ENCODE measurements around the gene FMO1.

FMO1 gene

DNA sequence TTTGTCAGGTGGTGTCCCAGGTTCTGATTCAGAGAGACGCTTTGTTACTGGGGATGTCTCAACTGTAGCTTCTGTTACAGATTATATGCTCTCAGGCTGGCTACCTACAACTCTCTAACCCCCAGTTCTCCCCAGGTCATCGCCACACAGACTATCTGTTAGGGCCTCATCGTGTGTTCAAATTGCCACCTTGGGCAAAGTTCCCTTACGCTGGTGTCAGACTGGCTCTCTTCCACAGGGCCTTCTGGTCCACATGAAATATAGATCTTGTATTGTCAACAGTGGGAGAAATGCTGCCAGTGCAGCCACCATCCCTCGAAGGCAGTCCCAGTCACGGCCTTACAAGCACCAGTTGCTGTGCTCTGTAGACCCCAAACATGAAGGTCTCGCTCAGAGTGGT lies 81.0 kb downstream of the FMO1 start:
- TF ChIP-seq ZFX (IDR thresholded peaks at IDR 0.05; ENCODE audit: borderline replicate concordance): no peak
- TF ChIP-seq, protein P1, sequence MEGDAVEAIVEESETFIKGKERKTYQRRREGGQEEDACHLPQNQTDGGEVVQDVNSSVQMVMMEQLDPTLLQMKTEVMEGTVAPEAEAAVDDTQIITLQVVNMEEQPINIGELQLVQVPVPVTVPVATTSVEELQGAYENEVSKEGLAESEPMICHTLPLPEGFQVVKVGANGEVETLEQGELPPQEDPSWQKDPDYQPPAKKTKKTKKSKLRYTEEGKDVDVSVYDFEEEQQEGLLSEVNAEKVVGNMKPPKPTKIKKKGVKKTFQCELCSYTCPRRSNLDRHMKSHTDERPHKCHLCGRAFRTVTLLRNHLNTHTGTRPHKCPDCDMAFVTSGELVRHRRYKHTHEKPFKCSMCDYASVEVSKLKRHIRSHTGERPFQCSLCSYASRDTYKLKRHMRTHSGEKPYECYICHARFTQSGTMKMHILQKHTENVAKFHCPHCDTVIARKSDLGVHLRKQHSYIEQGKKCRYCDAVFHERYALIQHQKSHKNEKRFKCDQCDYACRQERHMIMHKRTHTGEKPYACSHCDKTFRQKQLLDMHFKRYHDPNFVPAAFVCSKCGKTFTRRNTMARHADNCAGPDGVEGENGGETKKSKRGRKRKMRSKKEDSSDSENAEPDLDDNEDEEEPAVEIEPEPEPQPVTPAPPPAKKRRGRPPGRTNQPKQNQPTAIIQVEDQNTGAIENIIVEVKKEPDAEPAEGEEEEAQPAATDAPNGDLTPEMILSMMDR (IDR thresholded peaks at IDR 0.05): no peak
- no peak overlapping the region for H3K27ac ChIP-seq

- H3K27ac ChIP-seq: no peak overlapping the region
- TF ChIP-seq ZFX (IDR thresholded peaks at IDR 0.05; ENCODE audit: borderline replicate concordance): no peak
- TF ChIP-seq, protein P1 (IDR thresholded peaks at IDR 0.05): no peak
These were observed 85.8 kb downstream of the FMO1 start for GRCh38 chr1:171334024-171334640.

Data from 22Rv1 (cell line).